ENCODE measurements around the gene FXYD3.

Gene FXYD3

DNA sequence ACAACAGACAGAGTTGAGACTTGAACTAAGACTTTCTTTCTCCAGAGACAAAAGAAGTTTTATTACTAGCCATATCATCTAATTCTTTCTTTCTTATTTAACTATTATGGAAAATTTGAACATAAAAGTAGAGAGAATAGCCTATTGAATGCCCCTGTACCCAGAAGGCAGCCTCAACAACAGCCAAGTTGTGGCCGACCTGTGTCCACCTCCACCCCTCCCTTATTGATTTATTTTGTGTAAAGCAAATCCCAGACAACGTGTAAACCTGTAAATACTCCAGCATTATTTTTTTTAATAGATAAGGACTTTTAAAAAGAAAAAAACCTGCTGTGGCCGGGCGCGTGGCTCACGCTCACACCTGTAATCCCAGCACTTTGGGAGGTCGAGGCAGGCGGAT lies 26.1 kb upstream of the FXYD3 start:
- TF ChIP-seq TAF1 (IDR thresholded peaks at IDR 0.05; ENCODE audit: borderline replicate concordance, insufficient read depth, low read length) (no peak), POLR2AphosphoS5 (IDR thresholded peaks at IDR 0.05; ENCODE audit: low read depth, low read length) (no peak), SIN3A (IDR thresholded peaks at IDR 0.05; ENCODE audit: borderline replicate concordance, insufficient read depth, low read length) (no peak), FOXP2 (optimal IDR thresholded peaks at IDR 0.05; ENCODE audit: borderline replicate concordance, extremely low read depth, extremely low read length, insufficient read depth) (no peak)
- TF ChIP-seq, protein P1, sequence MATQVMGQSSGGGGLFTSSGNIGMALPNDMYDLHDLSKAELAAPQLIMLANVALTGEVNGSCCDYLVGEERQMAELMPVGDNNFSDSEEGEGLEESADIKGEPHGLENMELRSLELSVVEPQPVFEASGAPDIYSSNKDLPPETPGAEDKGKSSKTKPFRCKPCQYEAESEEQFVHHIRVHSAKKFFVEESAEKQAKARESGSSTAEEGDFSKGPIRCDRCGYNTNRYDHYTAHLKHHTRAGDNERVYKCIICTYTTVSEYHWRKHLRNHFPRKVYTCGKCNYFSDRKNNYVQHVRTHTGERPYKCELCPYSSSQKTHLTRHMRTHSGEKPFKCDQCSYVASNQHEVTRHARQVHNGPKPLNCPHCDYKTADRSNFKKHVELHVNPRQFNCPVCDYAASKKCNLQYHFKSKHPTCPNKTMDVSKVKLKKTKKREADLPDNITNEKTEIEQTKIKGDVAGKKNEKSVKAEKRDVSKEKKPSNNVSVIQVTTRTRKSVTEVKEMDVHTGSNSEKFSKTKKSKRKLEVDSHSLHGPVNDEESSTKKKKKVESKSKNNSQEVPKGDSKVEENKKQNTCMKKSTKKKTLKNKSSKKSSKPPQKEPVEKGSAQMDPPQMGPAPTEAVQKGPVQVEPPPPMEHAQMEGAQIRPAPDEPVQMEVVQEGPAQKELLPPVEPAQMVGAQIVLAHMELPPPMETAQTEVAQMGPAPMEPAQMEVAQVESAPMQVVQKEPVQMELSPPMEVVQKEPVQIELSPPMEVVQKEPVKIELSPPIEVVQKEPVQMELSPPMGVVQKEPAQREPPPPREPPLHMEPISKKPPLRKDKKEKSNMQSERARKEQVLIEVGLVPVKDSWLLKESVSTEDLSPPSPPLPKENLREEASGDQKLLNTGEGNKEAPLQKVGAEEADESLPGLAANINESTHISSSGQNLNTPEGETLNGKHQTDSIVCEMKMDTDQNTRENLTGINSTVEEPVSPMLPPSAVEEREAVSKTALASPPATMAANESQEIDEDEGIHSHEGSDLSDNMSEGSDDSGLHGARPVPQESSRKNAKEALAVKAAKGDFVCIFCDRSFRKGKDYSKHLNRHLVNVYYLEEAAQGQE (IDR thresholded peaks at IDR 0.05; ENCODE audit: insufficient read depth in 1 of 2, low read depth in 2 of 2, low read length in 2 of 2), result no peak

DNA sequence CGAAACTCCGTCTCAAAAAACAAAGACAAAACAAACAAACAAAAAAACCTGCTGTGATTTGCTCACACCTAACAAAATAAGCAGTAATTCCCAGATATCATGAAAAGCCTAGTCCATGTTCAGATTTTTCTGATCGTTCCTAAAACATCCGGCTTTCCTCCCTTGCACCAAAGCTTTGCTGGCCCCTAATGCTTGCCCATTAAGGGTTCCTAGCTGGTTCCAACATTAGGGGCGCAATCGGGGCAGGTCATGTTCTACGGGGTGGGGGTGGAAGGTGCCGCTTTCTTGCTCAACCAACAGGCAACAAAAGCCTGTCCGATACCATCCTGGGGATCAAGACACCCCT lies 25.5 kb upstream of the FXYD3 start:
- TF ChIP-seq, protein P1 (IDR thresholded peaks at IDR 0.05; ENCODE audit: insufficient read depth in 1 of 2, low read depth in 2 of 2, low read length in 2 of 2), result no peak
- TF ChIP-seq SIN3A (IDR thresholded peaks at IDR 0.05; ENCODE audit: borderline replicate concordance, insufficient read depth, low read length) (no peak), FOXP2 (optimal IDR thresholded peaks at IDR 0.05; ENCODE audit: borderline replicate concordance, extremely low read depth, extremely low read length, insufficient read depth) (no peak), POLR2AphosphoS5 (IDR thresholded peaks at IDR 0.05; ENCODE audit: low read depth, low read length) (no peak), TAF1 (IDR thresholded peaks at IDR 0.05; ENCODE audit: borderline replicate concordance, insufficient read depth, low read length) (no peak)

DNA sequence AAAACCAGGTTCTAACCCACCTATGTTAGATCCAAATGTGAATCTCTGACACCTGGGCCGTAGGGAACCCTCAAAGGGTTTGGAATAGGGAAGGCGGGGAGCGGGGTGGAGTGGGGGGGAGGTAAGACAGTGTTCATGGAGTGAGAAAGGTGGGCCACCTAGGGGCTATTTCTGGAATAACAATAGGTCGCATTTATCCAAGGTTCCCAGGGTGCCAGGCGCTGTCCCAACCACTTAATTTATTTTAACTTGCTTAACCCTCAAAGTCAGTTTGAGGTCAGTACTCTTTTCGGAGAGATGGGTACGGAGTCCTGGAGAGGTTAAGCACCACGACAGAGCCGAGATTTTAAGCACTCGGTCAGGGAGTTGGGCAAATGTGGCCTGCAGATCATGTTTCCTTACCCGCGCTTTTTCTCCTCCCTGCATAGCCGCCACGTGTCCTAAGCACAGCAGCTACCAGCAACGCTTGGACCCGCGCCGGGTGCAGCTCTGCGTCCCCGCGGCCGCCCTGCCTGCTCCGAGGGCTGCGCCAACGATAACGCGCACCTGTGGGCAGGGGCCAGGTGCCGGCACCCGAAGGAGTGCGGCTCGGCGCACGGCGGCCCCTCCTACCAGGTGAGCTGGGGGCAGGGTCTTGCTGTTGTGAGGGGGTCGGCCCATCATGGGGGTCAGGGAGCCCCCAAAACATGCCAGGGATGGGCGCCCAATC lies 25.0 kb upstream of the FXYD3 start:
- no peak for TF ChIP-seq SIN3A (IDR thresholded peaks at IDR 0.05; ENCODE audit: borderline replicate concordance, insufficient read depth, low read length)
- TF ChIP-seq, protein P1 (IDR thresholded peaks at IDR 0.05; ENCODE audit: insufficient read depth in 1 of 2, low read depth in 2 of 2, low read length in 2 of 2), result no peak
- TF ChIP-seq TAF1 (IDR thresholded peaks at IDR 0.05; ENCODE audit: borderline replicate concordance, insufficient read depth, low read length), result no peak
- no peak for TF ChIP-seq POLR2AphosphoS5 (IDR thresholded peaks at IDR 0.05; ENCODE audit: low read depth, low read length)
- no peak for TF ChIP-seq FOXP2 (optimal IDR thresholded peaks at IDR 0.05; ENCODE audit: borderline replicate concordance, extremely low read depth, extremely low read length, insufficient read depth)

DNA sequence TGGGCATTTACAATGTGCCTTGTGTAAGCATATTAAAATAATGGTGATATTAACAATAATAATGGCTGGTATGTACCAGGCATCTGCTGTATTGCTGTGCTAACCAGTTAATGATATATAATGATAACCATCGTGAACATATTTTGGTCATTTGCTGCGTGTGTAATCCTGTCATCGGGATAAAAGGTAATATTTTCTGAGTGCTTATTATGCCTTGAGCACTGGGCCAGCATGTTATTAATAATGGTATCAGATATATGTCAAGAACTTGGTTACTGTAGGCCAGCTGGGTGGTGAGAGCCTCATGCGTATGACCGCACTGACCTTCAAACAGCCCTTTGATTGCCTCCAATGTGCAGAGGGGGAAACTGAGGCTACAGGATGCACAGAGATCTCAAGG lies 22.2 kb upstream of the FXYD3 start:
- TF ChIP-seq POLR2AphosphoS5 (IDR thresholded peaks at IDR 0.05; ENCODE audit: low read depth, low read length) (no peak), SIN3A (IDR thresholded peaks at IDR 0.05; ENCODE audit: borderline replicate concordance, insufficient read depth, low read length) (no peak), TAF1 (IDR thresholded peaks at IDR 0.05; ENCODE audit: borderline replicate concordance, insufficient read depth, low read length) (no peak)
- TF ChIP-seq, protein P1 (IDR thresholded peaks at IDR 0.05; ENCODE audit: insufficient read depth in 1 of 2, low read depth in 2 of 2, low read length in 2 of 2), result no peak

All from PFSK-1 (cell line).